ENCODE data around the gene ASPG. TPM values are rescaled to one million over a fixed set of nuclear protein-coding genes. Genes with fewer than 3 reads are reported as not detected.
A peak's percentile ranks its signal among the peaks of the same experiment; 100 is the strongest.

The ASPG gene
- total RNA-seq, 4 donors from 2014 or later: 1.5 to 2.0 (median 1.9) TPM; not detected in 1

DNA sequence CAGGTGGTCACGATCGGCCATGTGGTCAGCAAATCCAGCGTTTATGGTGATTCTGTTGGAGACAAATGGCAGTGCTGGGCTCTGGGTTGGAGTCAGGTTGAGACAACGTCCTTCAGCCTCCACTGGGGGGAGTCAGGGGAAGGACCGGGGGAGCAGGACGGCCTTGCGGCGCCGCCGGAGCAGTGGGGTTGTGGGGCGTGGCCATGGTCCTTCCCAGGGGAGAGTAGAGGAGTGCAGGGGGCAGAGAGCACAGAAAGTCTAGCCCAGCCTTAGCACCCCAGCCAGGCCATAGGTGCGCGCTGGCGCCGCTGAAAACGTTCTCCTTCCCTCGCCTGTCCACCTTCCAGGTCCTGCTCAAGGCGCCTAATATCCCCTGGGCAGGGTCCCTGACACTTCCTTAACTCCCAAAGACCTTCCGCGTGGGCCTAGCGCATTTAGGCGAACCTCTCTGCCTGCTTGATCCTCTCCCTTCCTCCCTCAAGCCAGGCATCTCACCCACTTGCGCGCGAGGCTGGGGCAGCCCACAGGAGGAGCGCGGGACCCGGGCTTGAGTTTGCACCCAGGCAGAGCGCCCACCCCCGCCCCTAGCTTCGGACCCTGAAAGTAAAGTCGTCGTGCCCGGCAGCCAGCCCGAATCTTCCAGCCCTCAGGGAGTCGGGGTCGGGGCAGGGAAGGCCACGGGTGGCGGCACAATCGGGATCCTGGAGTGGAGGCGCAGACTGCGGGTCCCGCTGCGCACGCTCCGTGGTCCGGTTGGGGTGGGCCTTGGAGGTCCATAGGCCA, 49.8 kb downstream of the ASPG start:
- TF ChIP-seq, protein P1, sequence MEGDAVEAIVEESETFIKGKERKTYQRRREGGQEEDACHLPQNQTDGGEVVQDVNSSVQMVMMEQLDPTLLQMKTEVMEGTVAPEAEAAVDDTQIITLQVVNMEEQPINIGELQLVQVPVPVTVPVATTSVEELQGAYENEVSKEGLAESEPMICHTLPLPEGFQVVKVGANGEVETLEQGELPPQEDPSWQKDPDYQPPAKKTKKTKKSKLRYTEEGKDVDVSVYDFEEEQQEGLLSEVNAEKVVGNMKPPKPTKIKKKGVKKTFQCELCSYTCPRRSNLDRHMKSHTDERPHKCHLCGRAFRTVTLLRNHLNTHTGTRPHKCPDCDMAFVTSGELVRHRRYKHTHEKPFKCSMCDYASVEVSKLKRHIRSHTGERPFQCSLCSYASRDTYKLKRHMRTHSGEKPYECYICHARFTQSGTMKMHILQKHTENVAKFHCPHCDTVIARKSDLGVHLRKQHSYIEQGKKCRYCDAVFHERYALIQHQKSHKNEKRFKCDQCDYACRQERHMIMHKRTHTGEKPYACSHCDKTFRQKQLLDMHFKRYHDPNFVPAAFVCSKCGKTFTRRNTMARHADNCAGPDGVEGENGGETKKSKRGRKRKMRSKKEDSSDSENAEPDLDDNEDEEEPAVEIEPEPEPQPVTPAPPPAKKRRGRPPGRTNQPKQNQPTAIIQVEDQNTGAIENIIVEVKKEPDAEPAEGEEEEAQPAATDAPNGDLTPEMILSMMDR (IDR thresholded peaks at IDR 0.05): no peak
- ATAC-seq (ENCODE audit: low FRiP score) (no peak), DNase-seq (ENCODE audit: low spot score) (no peak)

- DNase-seq (ENCODE audit: low spot score): no peak
These were observed 50.5 kb downstream of the ASPG start for GRCh38 chr14:104135904-104136471.

GRCh38 chr14:104136472-104137296, 51.2 kb downstream of the ASPG start:
- no peak for DNase-seq (ENCODE audit: low spot score)
- ATAC-seq (ENCODE audit: low FRiP score): no peak
- TF ChIP-seq, protein P1 (IDR thresholded peaks at IDR 0.05): no peak

More at GRCh38 chr14:104135904-104136471, 50.5 kb downstream of the ASPG start:
- TF ChIP-seq, protein P1 (IDR thresholded peaks at IDR 0.05): no peak
- no peak for ATAC-seq (ENCODE audit: low FRiP score)

DNA sequence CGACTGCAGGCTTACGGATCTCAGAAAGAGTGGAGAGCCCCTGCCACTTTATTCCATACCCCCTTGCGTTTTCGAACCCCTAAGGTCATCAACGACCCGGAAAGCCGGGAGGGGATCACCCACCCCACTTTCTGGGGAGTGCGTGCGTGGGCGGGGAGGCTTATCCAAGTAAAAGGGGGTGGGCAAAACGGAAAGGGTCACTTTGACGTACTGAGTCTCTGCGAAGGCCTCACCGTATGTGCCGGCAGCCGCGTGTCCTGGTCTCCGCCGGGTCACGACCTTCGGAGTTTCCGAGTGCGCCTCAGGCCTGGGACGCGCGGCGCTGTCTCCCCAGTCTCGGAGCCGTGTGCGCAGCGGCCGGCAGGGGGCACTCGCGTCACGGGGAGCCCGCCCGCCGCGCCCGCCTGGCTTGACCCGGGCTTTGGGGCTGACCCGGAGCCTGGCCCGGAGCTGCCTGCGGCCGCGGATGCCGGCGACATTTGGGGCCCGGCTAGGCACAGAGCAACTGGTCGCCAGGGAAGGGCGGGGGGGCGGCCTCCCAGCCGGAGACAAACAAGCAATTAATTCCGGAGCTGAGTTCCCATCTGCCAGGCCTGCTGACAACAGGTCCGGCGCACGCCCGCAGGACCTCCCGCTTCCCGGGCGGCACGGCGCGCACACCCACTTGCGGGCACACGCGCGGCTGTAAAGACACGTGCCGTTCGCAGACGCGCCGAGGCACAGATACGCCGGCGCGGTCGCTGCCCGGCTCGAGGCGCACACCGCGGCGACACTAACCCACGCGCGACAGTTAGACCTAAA, 52.0 kb downstream of the ASPG start:
- ATAC-seq (ENCODE audit: low FRiP score) (peak; percentile 72), DNase-seq (ENCODE audit: low spot score) (no peak)
- TF ChIP-seq, protein P1 (IDR thresholded peaks at IDR 0.05): peak in 1 of 3 donors; percentile 49

- TF ChIP-seq, protein P1 (IDR thresholded peaks at IDR 0.05): no peak
- no peak for ATAC-seq (ENCODE audit: low FRiP score)
- DNase-seq (ENCODE audit: low spot score): no peak
These were observed 52.7 kb downstream of the ASPG start, which contains the start of gene KIF26A for GRCh38 chr14:104138098-104138717. KIF26A (plus strand) TSS chr14:104138587; CDS start chr14:104138723, 136 bp downstream.

All from omental fat pad (tissue), 4 donors.